ENCODE measurements around the gene SCAND1. TPM values are rescaled to one million over a fixed set of nuclear protein-coding genes. Genes with fewer than 3 reads are reported as not detected.
"Not testable (repeated sequence)": the region's sequence is repeated elsewhere in the genome, so short reads cannot be mapped to it uniquely, and the experiment has no call there.

The SCAND1 gene
- 69.8 TPM for polyA plus RNA-seq (2013, experiment 1 of 2)
- polyA plus RNA-seq (2013, experiment 2 of 2): 73.4 TPM

DNA sequence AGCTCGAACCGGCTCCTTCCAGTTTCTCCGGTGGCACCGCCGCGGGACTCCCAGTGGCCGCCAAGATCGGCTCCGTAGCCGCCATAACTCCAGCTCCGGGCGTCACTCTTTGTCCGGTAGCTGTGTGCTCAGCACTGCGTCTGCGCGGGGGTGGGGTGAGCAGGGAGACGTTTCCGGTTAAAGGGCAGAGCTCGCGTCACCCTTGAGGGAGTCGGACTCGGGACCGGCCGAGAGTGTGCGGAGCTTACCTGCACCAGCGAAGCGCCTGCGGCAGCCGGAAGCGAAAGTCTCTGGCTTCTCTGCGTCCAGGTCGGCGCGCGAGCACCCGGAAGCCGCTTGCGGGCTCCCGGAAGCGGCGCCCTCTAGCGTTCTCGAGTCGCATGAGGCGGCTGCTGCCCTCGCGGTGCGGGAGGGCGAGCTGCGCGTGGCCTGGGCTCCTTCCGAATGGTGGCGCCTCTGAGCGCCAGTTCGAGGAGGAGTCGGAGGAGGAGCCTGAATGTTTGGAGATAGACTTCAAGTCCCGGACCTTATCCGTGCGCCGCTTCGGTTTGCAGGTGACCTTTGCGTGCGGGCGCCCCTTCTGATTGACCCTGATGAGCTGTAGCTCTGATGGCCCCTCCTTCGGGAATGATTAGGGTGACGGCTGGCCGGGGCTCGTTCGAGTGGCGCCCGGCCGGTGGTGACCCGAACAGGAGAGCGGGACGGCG is at the start of gene SCAND1:
SCAND1 (minus strand) TSS at position 303 of the 707 bp plus-strand sequence; CDS start at position 85, 218 bp downstream.
- peak within 1 kb of the TSS; percentile 78 for H2AFZ ChIP-seq (ENCODE audit: low read depth, low read length)
- WGBS: under 1% methylated on average over 72 of the region's 76 CpGs

DNA sequence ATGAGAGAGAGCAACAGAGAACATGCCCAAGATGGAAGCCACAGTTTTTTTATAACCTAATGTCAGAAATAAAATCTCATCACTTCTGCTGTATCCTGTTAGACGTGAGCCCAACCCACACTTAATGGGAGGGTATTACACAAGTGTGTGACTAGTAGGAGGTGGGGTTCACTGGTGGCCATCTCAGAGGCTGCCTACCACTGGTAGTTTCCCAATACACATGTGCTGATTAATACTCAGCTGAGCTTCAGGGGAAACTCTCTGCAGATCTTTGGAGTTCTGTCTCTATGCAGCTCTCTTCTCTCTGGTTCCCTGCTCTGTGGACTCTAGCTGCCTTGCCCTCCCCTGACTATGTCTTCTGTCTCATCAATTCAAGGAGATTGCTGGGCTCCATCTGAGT is 49.7 kb upstream of the SCAND1 start:
- Histone ChIP-seq H2BK15ac (ENCODE audit: low read depth, poor library complexity, severe bottlenecking) (no peak overlapping the region), H2BK120ac (ENCODE audit: low read depth, low read length) (no peak overlapping the region), H3K27me3 (ENCODE audit: control insufficient read depth in 1 of 2, insufficient read depth in 1 of 2, low read length in 2 of 2) (peaks cover 0 to 3% of the 10 kb centered on the region in 2 experiments), H3K27ac (ENCODE audit: low read length, poor library complexity, severe bottlenecking) (no peak overlapping the region), H2AK5ac (ENCODE audit: low read length, severe bottlenecking) (no peak overlapping the region), H3K4me1 (ENCODE audit: control insufficient read depth, insufficient read depth, low read depth, low read length) (no peaks in the 10 kb centered on the region), H4K8ac (ENCODE audit: low read length) (no peak overlapping the region), H4K91ac (ENCODE audit: low read length) (no peak overlapping the region), H3K23ac (ENCODE audit: low read length in 2 of 2) (no peak overlapping the region), H3K4ac (ENCODE audit: low read depth in 1 of 2, low read length in 2 of 2) (no peak overlapping the region), H3K9ac (ENCODE audit: low read length) (no peak overlapping the region), H2AFZ (ENCODE audit: low read depth, low read length) (no peak overlapping the region), H2BK5ac (ENCODE audit: low read depth, low read length, poor library complexity, severe bottlenecking) (no peak overlapping the region), H3K9me3 (ENCODE audit: control insufficient read depth, low read length) (peaks cover 25% of the 10 kb centered on the region), H3K14ac (ENCODE audit: low read length in 2 of 2) (no peak overlapping the region), H3K4me2 (ENCODE audit: low read length, poor library complexity, severe bottlenecking) (no peak overlapping the region), H3K18ac (ENCODE audit: low read depth in 1 of 2, low read length in 2 of 2) (no peak overlapping the region), H3K4me3 (ENCODE audit: insufficient read depth in 1 of 2, low read depth in 1 of 2, low read length in 2 of 2) (no peak overlapping the region), H3K36me3 (ENCODE audit: control insufficient read depth in 1 of 2, insufficient read depth in 2 of 2, low read depth in 1 of 2, low read length in 2 of 2) (no peaks in the 10 kb centered on the region), H2BK12ac (ENCODE audit: low read length in 2 of 2) (no peak overlapping the region), H3K79me1 (replicated peaks; ENCODE audit: low read length, poor library complexity, severe bottlenecking) (no peaks in the 10 kb centered on the region)
- no CpG with 5 or more reads among the region's 1 CpG for WGBS
- DNase-seq: peak; percentile 13

More for the DNA sequence above, at the start of gene SCAND1:
- Histone ChIP-seq H3K4me1 (ENCODE audit: control insufficient read depth, insufficient read depth, low read depth, low read length) (peaks cover 4% of the 10 kb centered on the region), H3K18ac (ENCODE audit: low read depth in 1 of 2, low read length in 2 of 2) (peak within 1 kb of the TSS; percentile 92 to 93), H3K4me2 (ENCODE audit: low read length, poor library complexity, severe bottlenecking) (peak within 1 kb of the TSS; percentile 91), H3K14ac (ENCODE audit: low read length in 2 of 2) (peak within 1 kb of the TSS in 1 of 2 experiments; percentile 46), H2BK15ac (ENCODE audit: low read depth, poor library complexity, severe bottlenecking) (no peak within 1 kb of the TSS), H3K36me3 (ENCODE audit: control insufficient read depth in 1 of 2, insufficient read depth in 2 of 2, low read depth in 1 of 2, low read length in 2 of 2) (peaks cover 0 to under 1% of the 10 kb centered on the region in 2 experiments), H2AK5ac (ENCODE audit: low read length, severe bottlenecking) (peak within 1 kb of the TSS; percentile 74), H3K27ac (ENCODE audit: low read length, poor library complexity, severe bottlenecking) (peak within 1 kb of the TSS; percentile 90), H3K4me3 (ENCODE audit: insufficient read depth in 1 of 2, low read depth in 1 of 2, low read length in 2 of 2) (peak within 1 kb of the TSS; percentile 93 to 97), H3K79me1 (replicated peaks; ENCODE audit: low read length, poor library complexity, severe bottlenecking) (peaks cover 15% of the 10 kb centered on the region), H3K4ac (ENCODE audit: low read depth in 1 of 2, low read length in 2 of 2) (peak within 1 kb of the TSS; percentile 54 to 83), H2BK120ac (ENCODE audit: low read depth, low read length) (peak within 1 kb of the TSS; percentile 56), H4K8ac (ENCODE audit: low read length) (peak within 1 kb of the TSS; percentile 92), H2BK5ac (ENCODE audit: low read depth, low read length, poor library complexity, severe bottlenecking) (peak within 1 kb of the TSS; percentile 26), H3K23ac (ENCODE audit: low read length in 2 of 2) (peak within 1 kb of the TSS in 1 of 2 experiments; percentile 65), H3K27me3 (ENCODE audit: control insufficient read depth in 1 of 2, insufficient read depth in 1 of 2, low read length in 2 of 2) (no peaks in the 10 kb centered on the region), H2BK12ac (ENCODE audit: low read length in 2 of 2) (no peak within 1 kb of the TSS), H3K9me3 (ENCODE audit: control insufficient read depth, low read length) (no peaks in the 10 kb centered on the region), H3K9ac (ENCODE audit: low read length) (peak within 1 kb of the TSS; percentile 100), H4K91ac (ENCODE audit: low read length) (peak within 1 kb of the TSS; percentile 94)
- DNase-seq: peak; percentile 96

DNA sequence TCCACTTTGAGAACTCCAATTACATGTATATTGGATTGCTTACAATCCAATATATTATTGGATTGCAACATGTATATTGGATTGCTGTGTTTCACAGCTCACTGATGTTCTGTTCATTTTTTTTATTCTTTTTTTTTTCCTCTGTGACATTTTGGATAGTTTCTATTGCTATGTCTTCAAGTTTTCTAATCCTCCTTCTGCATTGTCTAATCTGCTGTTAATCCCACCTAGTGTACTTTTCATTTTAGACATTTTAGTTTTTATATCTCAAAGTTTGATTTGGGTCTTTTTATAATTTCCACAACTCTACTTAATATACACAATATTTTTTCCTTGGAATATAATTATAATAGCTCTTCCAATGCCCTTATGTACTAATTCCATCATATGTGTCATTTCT is 48.6 kb upstream of the SCAND1 start:
- Histone ChIP-seq H2BK120ac (ENCODE audit: low read depth, low read length) (no peak overlapping the region), H3K27me3 (ENCODE audit: control insufficient read depth in 1 of 2, insufficient read depth in 1 of 2, low read length in 2 of 2) (peaks cover 0 to 3% of the 10 kb centered on the region in 2 experiments), H3K14ac (ENCODE audit: low read length in 2 of 2) (no peak overlapping the region), H2BK5ac (ENCODE audit: low read depth, low read length, poor library complexity, severe bottlenecking) (no peak overlapping the region), H2AK5ac (ENCODE audit: low read length, severe bottlenecking) (no peak overlapping the region), H3K18ac (ENCODE audit: low read depth in 1 of 2, low read length in 2 of 2) (no peak overlapping the region), H3K4ac (ENCODE audit: low read depth in 1 of 2, low read length in 2 of 2) (no peak overlapping the region), H3K9me3 (ENCODE audit: control insufficient read depth, low read length) (peaks cover 25% of the 10 kb centered on the region), H3K36me3 (ENCODE audit: control insufficient read depth in 1 of 2, insufficient read depth in 2 of 2, low read depth in 1 of 2, low read length in 2 of 2) (no peaks in the 10 kb centered on the region), H3K9ac (ENCODE audit: low read length) (no peak overlapping the region), H3K4me3 (ENCODE audit: insufficient read depth in 1 of 2, low read depth in 1 of 2, low read length in 2 of 2) (no peak overlapping the region), H4K8ac (ENCODE audit: low read length) (no peak overlapping the region), H3K23ac (ENCODE audit: low read length in 2 of 2) (no peak overlapping the region), H3K4me2 (ENCODE audit: low read length, poor library complexity, severe bottlenecking) (no peak overlapping the region), H2BK12ac (ENCODE audit: low read length in 2 of 2) (no peak overlapping the region), H3K79me1 (replicated peaks; ENCODE audit: low read length, poor library complexity, severe bottlenecking) (no peaks in the 10 kb centered on the region), H4K91ac (ENCODE audit: low read length) (no peak overlapping the region), H3K27ac (ENCODE audit: low read length, poor library complexity, severe bottlenecking) (no peak overlapping the region), H2BK15ac (ENCODE audit: low read depth, poor library complexity, severe bottlenecking) (no peak overlapping the region), H3K4me1 (ENCODE audit: control insufficient read depth, insufficient read depth, low read depth, low read length) (no peaks in the 10 kb centered on the region), H2AFZ (ENCODE audit: low read depth, low read length) (no peak overlapping the region)
- no peak for DNase-seq

DNA sequence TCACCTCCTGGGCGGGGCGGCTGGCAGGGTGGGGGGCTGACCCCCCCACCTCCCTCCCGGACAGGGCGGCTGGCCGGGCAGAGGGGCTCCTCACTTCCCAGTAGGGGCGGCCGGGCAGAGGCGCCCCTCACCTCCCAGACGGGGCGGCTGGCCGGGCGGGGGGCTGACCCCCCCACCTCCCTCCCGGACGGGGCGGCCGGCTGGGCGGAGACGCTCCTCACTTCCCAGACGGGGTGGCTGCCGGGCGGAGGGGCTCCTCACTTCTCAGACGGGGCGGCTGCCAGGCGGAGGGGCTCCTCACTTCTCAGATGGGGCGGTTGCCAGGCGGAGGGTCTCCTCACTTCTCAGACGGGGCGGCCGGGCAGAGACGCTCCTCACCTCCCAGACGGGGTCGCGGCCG is 47.0 kb upstream of the SCAND1 start:
- H3K4me3 ChIP-seq (ENCODE audit: insufficient read depth in 1 of 2, low read depth in 1 of 2, low read length in 2 of 2); H3K23ac ChIP-seq (ENCODE audit: low read length in 2 of 2); H2BK5ac ChIP-seq (ENCODE audit: low read depth, low read length, poor library complexity, severe bottlenecking); DNase-seq; H2AK5ac ChIP-seq (ENCODE audit: low read length, severe bottlenecking); H2AFZ ChIP-seq (ENCODE audit: low read depth, low read length); H4K8ac ChIP-seq (ENCODE audit: low read length); H3K4me2 ChIP-seq (ENCODE audit: low read length, poor library complexity, severe bottlenecking); H3K9ac ChIP-seq (ENCODE audit: low read length); H3K36me3 ChIP-seq (ENCODE audit: control insufficient read depth in 1 of 2, insufficient read depth in 2 of 2, low read depth in 1 of 2, low read length in 2 of 2); H2BK120ac ChIP-seq (ENCODE audit: low read depth, low read length); H3K4me1 ChIP-seq (ENCODE audit: control insufficient read depth, insufficient read depth, low read depth, low read length); H3K4ac ChIP-seq (ENCODE audit: low read depth in 1 of 2, low read length in 2 of 2); H3K14ac ChIP-seq (ENCODE audit: low read length in 2 of 2); H2BK12ac ChIP-seq (ENCODE audit: low read length in 2 of 2); H3K27me3 ChIP-seq (ENCODE audit: control insufficient read depth in 1 of 2, insufficient read depth in 1 of 2, low read length in 2 of 2); H4K91ac ChIP-seq (ENCODE audit: low read length); H3K79me1 ChIP-seq (replicated peaks; ENCODE audit: low read length, poor library complexity, severe bottlenecking); H2BK15ac ChIP-seq (ENCODE audit: low read depth, poor library complexity, severe bottlenecking); H3K18ac ChIP-seq (ENCODE audit: low read depth in 1 of 2, low read length in 2 of 2); H3K27ac ChIP-seq (ENCODE audit: low read length, poor library complexity, severe bottlenecking): not testable (repeated sequence)
- no CpG with 5 or more reads among the region's 34 CpGs for WGBS
- H3K9me3 ChIP-seq (ENCODE audit: control insufficient read depth, low read length): peaks cover 25% of the 10 kb centered on the region

Measured in mesenchymal stem cell (in vitro differentiated cells and primary cell).